K562 (cell line): ENCODE measurements around the gene GLG1. TPM values are rescaled to one million over a fixed set of nuclear protein-coding genes. Genes with fewer than 3 reads are reported as not detected.

Experiments
- polyA plus RNA-seq, 8 experiments: library from polyadenylated mRNA; depleted of rRNA in 4 of 8; stranded (reverse) in 5 of 8; unstranded in 3 of 8; fragments of >200 nt; fragmentation: Nextera tagmentation in 2 of 8; fragmentation: Illumina TruSeq in 1 of 8; extraction: Ambion mirVana in 2 of 8; extraction: Trizol in 1 of 8; gene quantifications; 2 replicates each; pipeline versions ENCODE4 v1.2.1 to v1.2.3, GENCODE V29; 2011 to 2014; ENCODE audit warnings: inconsistent platforms in 1 of 8, missing spikeins in 1 of 8
- small RNA-seq: library from RNA; depleted of rRNA; stranded (forward); fragments of <200 nt; gene quantifications from one replicate; pipeline ENCODE3, GENCODE V24; 2014
- total RNA-seq, 7 experiments: library from RNA; depleted of rRNA in 6 of 7; stranded (reverse); fragments of >200 nt in 6 of 7; fragmentation: Illumina TruSeq in 2 of 7; extraction: Trizol in 2 of 7; gene quantifications; 2 replicates each; pipeline versions ENCODE4 v1.2.1 to v1.2.3, GENCODE V29; 2011 to 2021; ENCODE audit warnings: low replicate concordance in 1 of 7

Gene GLG1
- total and polyA plus RNA-seq, 9 of the 15 experiments (the other 6 are each of a cell fraction or from before 2014, with no cell fraction given), result 6.2 to 36.0 (median 23.6) TPM

Small RNAs within 50 kb of the gene (small RNA-seq; reads per million reads assigned to genes)
- gene RF00019 (not detected), gene RNU6-237P (not detected)

Other genes starting within 250 kb of the GLG1 start
- 0.82 and 0.86 TPM in 2 replicates for gene NPIPB15, start 230.8 kb downstream of the GLG1 start, total RNA-seq (2014; rRNA removed)
- 0.18 and 0.83 TPM in 2 replicates for gene NPIPB15, start 230.8 kb downstream of the GLG1 start, total RNA-seq (2014; rRNA removed; fragmentation: Illumina TruSeq; extraction: Trizol)
- 0.51 and 0.75 TPM in 2 replicates for gene NPIPB15, start 230.8 kb downstream of the GLG1 start, total RNA-seq (2015; rRNA removed; fragmentation: Illumina TruSeq; extraction: Trizol)
- gene NPIPB15, start 230.8 kb downstream of the GLG1 start, total RNA-seq (2021), result 0.36 and 1.1 TPM in 2 replicates
- 1.2 and 2.6 TPM in 2 replicates for gene NPIPB15, start 230.8 kb downstream of the GLG1 start, polyA plus RNA-seq (2011; rRNA removed)
- 0.79 and 0.95 TPM in 2 replicates for gene NPIPB15, start 230.8 kb downstream of the GLG1 start, polyA plus RNA-seq (2014; fragmentation: Illumina TruSeq; extraction: Trizol)
- under 1 TPM; 0.13 to 0.38 TPM for gene NPIPB15, start 230.8 kb downstream of the GLG1 start, polyA plus RNA-seq (2014; fragmentation: Nextera tagmentation; extraction: Ambion mirVana)
- 1.1 TPM in 2 replicates for gene NPIPB15, start 230.8 kb downstream of the GLG1 start, polyA plus RNA-seq (2014; rRNA removed)
- gene CLEC18B, start 185.6 kb downstream of the GLG1 start, total RNA-seq (2014; rRNA removed), result 3.1 and 3.5 TPM in 2 replicates
- gene CLEC18B, start 185.6 kb downstream of the GLG1 start, total RNA-seq (2014; rRNA removed; fragmentation: Illumina TruSeq; extraction: Trizol), result 0.83 and 3.5 TPM in 2 replicates
- gene CLEC18B, start 185.6 kb downstream of the GLG1 start, total RNA-seq (2015; rRNA removed; fragmentation: Illumina TruSeq; extraction: Trizol), result 3.8 and 4.5 TPM in 2 replicates
- gene CLEC18B, start 185.6 kb downstream of the GLG1 start, total RNA-seq (2021), result 6.0 and 6.5 TPM in 2 replicates
- 6.0 and 11.2 TPM in 2 replicates for gene CLEC18B, start 185.6 kb downstream of the GLG1 start, polyA plus RNA-seq (2011; rRNA removed)
- 1.8 and 3.1 TPM in 2 replicates for gene CLEC18B, start 185.6 kb downstream of the GLG1 start, polyA plus RNA-seq (2014; fragmentation: Illumina TruSeq; extraction: Trizol)
- under 1 TPM; 0.23 to 0.31 TPM for gene CLEC18B, start 185.6 kb downstream of the GLG1 start, polyA plus RNA-seq (2014; fragmentation: Nextera tagmentation; extraction: Ambion mirVana)
- 5.9 and 7.6 TPM in 2 replicates for gene CLEC18B, start 185.6 kb downstream of the GLG1 start, polyA plus RNA-seq (2014; rRNA removed)
- 68.1 and 71.5 TPM in 2 replicates for gene RFWD3, start 59.8 kb upstream of the GLG1 start, total RNA-seq (2014; rRNA removed)
- gene RFWD3, start 59.8 kb upstream of the GLG1 start, total RNA-seq (2014; rRNA removed; fragmentation: Illumina TruSeq; extraction: Trizol), result 79.0 and 83.5 TPM in 2 replicates
- gene RFWD3, start 59.8 kb upstream of the GLG1 start, total RNA-seq (2015; rRNA removed; fragmentation: Illumina TruSeq; extraction: Trizol), result 77.4 and 86.1 TPM in 2 replicates
- gene RFWD3, start 59.8 kb upstream of the GLG1 start, total RNA-seq (2021), result 111 and 121 TPM in 2 replicates
- gene RFWD3, start 59.8 kb upstream of the GLG1 start, polyA plus RNA-seq (2011; rRNA removed), result 87.1 and 111 TPM in 2 replicates
- 89.1 and 93.1 TPM in 2 replicates for gene RFWD3, start 59.8 kb upstream of the GLG1 start, polyA plus RNA-seq (2014; fragmentation: Illumina TruSeq; extraction: Trizol)
- 10 to 100 TPM; 20.8 to 55.5 TPM for gene RFWD3, start 59.8 kb upstream of the GLG1 start, polyA plus RNA-seq (2014; fragmentation: Nextera tagmentation; extraction: Ambion mirVana)
- gene RFWD3, start 59.8 kb upstream of the GLG1 start, polyA plus RNA-seq (2014; rRNA removed), result 70.1 and 75.2 TPM in 2 replicates
- gene MLKL, start 93.7 kb upstream of the GLG1 start, total RNA-seq (2014; rRNA removed), result 5.0 and 8.9 TPM in 2 replicates
- gene MLKL, start 93.7 kb upstream of the GLG1 start, total RNA-seq (2014; rRNA removed; fragmentation: Illumina TruSeq; extraction: Trizol), result 4.2 and 4.3 TPM in 2 replicates
- gene MLKL, start 93.7 kb upstream of the GLG1 start, total RNA-seq (2015; rRNA removed; fragmentation: Illumina TruSeq; extraction: Trizol), result 5.9 and 6.1 TPM in 2 replicates
- gene MLKL, start 93.7 kb upstream of the GLG1 start, total RNA-seq (2021), result 5.1 and 5.6 TPM in 2 replicates
- gene MLKL, start 93.7 kb upstream of the GLG1 start, polyA plus RNA-seq (2011; rRNA removed), result 1.9 and 5.8 TPM in 2 replicates
- gene MLKL, start 93.7 kb upstream of the GLG1 start, polyA plus RNA-seq (2014; fragmentation: Illumina TruSeq; extraction: Trizol), result 4.1 and 5.4 TPM in 2 replicates
- gene MLKL, start 93.7 kb upstream of the GLG1 start, polyA plus RNA-seq (2014; fragmentation: Nextera tagmentation; extraction: Ambion mirVana), result 1 to 10 TPM; 1.6 to 2.1 TPM
- 4.8 and 5.8 TPM in 2 replicates for gene MLKL, start 93.7 kb upstream of the GLG1 start, polyA plus RNA-seq (2014; rRNA removed)
- gene FA2H, start 167.7 kb upstream of the GLG1 start, total RNA-seq (2014; rRNA removed), result not detected in 2 replicates
- gene FA2H, start 167.7 kb upstream of the GLG1 start, total RNA-seq (2014; rRNA removed; fragmentation: Illumina TruSeq; extraction: Trizol), result not detected in 2 replicates
- gene FA2H, start 167.7 kb upstream of the GLG1 start, total RNA-seq (2015; rRNA removed; fragmentation: Illumina TruSeq; extraction: Trizol), result not detected in 2 replicates
- not detected in 2 replicates for gene FA2H, start 167.7 kb upstream of the GLG1 start, total RNA-seq (2021)
- gene FA2H, start 167.7 kb upstream of the GLG1 start, polyA plus RNA-seq (2011; rRNA removed), result not detected in 2 replicates
- not detected in 2 replicates for gene FA2H, start 167.7 kb upstream of the GLG1 start, polyA plus RNA-seq (2014; fragmentation: Illumina TruSeq; extraction: Trizol)
- not detected for gene FA2H, start 167.7 kb upstream of the GLG1 start, polyA plus RNA-seq (2014; fragmentation: Nextera tagmentation; extraction: Ambion mirVana)
- gene FA2H, start 167.7 kb upstream of the GLG1 start, polyA plus RNA-seq (2014; rRNA removed), result not detected in 2 replicates